ENCODE results near the gene IFRD2. TPM values are rescaled to one million over a fixed set of nuclear protein-coding genes. Genes with fewer than 3 reads are reported as not detected.
A peak's percentile ranks its signal among the peaks of the same experiment; 100 is the strongest.

IFRD2 gene
- total and polyA plus RNA-seq, 2 of the 13 experiments (the other 11 are each of a cell fraction or from before 2014, with no cell fraction given), result 32.8 to 96.1 TPM

DNA sequence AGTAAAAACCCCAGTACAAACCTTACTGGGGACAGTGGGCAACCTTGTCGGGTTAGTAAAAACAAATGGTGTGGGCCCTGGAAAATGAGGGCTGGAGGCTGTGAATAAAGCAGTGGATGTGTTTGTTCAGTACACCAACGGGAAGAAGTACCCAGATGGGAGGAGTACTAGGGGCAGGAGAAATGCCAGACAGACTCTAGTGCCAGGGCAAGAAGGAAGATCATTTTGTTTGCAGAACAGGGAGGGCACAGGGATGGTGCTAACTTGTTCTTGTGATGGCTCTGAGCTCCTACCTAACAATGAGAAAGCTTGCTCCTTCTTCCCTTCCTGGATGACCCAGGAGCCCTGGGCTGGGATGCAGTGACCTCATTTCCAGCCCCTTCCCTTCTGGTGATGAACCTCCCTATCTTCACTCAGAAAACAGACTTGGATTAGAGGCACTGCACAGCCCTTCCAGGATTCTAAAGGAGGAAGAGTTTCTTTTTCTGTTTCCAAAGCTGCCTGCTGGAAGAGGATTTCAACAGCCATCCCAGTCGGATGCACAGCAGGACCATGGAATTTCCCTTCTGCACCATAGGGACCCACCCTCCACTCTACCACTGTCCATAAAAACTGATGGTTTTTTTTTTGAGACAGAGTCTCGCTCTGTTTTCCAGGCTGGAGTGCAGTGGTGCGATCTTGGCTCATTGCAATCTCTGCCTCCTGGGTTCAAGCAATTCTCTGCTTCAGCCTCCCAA, 42.3 kb upstream of the IFRD2 start (continued):
- TF ChIP-seq, protein P1, sequence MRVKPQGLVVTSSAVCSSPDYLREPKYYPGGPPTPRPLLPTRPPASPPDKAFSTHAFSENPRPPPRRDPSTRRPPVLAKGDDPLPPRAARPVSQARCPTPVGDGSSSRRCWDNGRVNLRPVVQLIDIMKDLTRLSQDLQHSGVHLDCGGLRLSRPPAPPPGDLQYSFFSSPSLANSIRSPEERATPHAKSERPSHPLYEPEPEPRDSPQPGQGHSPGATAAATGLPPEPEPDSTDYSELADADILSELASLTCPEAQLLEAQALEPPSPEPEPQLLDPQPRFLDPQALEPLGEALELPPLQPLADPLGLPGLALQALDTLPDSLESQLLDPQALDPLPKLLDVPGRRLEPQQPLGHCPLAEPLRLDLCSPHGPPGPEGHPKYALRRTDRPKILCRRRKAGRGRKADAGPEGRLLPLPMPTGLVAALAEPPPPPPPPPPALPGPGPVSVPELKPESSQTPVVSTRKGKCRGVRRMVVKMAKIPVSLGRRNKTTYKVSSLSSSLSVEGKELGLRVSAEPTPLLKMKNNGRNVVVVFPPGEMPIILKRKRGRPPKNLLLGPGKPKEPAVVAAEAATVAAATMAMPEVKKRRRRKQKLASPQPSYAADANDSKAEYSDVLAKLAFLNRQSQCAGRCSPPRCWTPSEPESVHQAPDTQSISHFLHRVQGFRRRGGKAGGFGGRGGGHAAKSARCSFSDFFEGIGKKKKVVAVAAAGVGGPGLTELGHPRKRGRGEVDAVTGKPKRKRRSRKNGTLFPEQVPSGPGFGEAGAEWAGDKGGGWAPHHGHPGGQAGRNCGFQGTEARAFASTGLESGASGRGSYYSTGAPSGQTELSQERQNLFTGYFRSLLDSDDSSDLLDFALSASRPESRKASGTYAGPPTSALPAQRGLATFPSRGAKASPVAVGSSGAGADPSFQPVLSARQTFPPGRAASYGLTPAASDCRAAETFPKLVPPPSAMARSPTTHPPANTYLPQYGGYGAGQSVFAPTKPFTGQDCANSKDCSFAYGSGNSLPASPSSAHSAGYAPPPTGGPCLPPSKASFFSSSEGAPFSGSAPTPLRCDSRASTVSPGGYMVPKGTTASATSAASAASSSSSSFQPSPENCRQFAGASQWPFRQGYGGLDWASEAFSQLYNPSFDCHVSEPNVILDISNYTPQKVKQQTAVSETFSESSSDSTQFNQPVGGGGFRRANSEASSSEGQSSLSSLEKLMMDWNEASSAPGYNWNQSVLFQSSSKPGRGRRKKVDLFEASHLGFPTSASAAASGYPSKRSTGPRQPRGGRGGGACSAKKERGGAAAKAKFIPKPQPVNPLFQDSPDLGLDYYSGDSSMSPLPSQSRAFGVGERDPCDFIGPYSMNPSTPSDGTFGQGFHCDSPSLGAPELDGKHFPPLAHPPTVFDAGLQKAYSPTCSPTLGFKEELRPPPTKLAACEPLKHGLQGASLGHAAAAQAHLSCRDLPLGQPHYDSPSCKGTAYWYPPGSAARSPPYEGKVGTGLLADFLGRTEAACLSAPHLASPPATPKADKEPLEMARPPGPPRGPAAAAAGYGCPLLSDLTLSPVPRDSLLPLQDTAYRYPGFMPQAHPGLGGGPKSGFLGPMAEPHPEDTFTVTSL (CRISPR knock-in tag; IDR thresholded peaks at IDR 0.05; ENCODE audit: borderline replicate concordance), result no peak

DNA sequence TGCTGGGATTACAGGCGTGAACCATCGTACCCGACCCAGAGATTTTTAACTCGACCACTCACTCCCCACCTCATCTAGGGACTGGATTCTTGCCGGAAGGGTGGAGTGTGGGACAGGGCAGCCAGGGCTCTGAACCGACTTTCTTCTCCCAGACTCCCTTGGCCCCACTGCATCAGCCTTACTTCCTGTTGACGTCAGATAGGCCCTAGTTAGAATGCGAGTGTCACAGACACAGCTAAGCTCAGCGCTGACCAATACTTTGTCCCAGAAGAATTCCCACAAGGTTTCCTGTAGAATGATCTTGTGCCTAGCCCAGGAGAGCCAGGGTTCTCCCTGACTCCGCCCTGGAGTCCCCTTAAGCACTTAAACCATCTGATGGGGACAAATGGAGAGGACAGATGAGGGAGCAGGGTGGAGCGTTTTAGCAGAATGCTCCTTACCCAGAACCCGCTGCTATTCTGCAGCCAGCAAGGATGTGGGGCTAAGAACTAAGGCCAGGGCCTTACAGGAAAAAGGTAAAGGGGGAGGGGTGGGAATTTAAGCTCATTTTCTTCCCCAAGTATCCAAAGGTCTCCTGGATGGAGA, 41.6 kb upstream of the IFRD2 start:
- no peak for DNase-seq (ENCODE audit: low spot score)

More for the DNA sequence above, 41.6 kb upstream of the IFRD2 start:
- intact Hi-C loops (cut with micrococcal nuclease; ENCODE audit: unreplicated experiment) (no loop called here), in situ Hi-C loops (cut with HindIII; ENCODE audit: extremely low pct_ligation_motif_present, low pct_unique_long_range_greater_than_20kb) (no loop called here)
- Histone ChIP-seq H3K36me3 (replicated peaks in 1 of 2; ENCODE audit: control insufficient read depth in 1 of 2, insufficient read depth in 2 of 2, low read length in 2 of 2) (peaks cover 22 to 39% of the 10 kb centered on the region in 2 experiments), H4K20me1 (ENCODE audit: insufficient read depth, low read length) (peaks cover 12% of the 10 kb centered on the region), H3K79me2 (ENCODE audit: insufficient read depth, low read length) (peaks cover 46% of the 10 kb centered on the region), H2AFZ (ENCODE audit: low read length) (no peak overlapping the region), H3K9ac (ENCODE audit: insufficient read depth, low read depth, low read length) (peak overlapping the region; percentile 15; the same call in 1 of the 2 replicates), H3K4me3 (replicated peaks in 1 of 3; ENCODE audit: insufficient read depth in 1 of 3, low read depth in 2 of 3, low read length in 3 of 3) (no peak overlapping the region), H3K4me1 (ENCODE audit: insufficient read depth, low read length) (peaks cover 57% of the 10 kb centered on the region), H3K27me3 (ENCODE audit: control insufficient read depth in 1 of 2, insufficient read depth in 2 of 2, low read length in 2 of 2) (peaks cover 0 to 2% of the 10 kb centered on the region in 2 experiments; a peak in 1 of 5 replicates), H3K4me2 (ENCODE audit: low read depth, low read length) (peak overlapping the region; percentile 97), H3K9me3 (ENCODE audit: low read length) (no peaks in the 10 kb centered on the region), H3K27ac (ENCODE audit: extremely low read length, insufficient read depth, low read length) (peak overlapping the region; percentile 8)
- ChIA-PET POLR2A (interaction anchor here (4.7 kb wide), 1 partner anchor 10 kb away, joined by 58 read pairs; the partner anchor contains the start of gene HYAL2), CTCF (ENCODE audit: low intra/inter-chr PET ratio, low total read pairs) (no interaction called here)
- no TSS peak for BruUV-seq (replicated peaks)
- no peak for FAIRE-seq
- ATAC-seq, result no peak
- WGBS (ENCODE audit: low lambda C conversion rate), result 92% methylated on average over 8 of the region's 12 CpGs
- TF ChIP-seq, protein P2, sequence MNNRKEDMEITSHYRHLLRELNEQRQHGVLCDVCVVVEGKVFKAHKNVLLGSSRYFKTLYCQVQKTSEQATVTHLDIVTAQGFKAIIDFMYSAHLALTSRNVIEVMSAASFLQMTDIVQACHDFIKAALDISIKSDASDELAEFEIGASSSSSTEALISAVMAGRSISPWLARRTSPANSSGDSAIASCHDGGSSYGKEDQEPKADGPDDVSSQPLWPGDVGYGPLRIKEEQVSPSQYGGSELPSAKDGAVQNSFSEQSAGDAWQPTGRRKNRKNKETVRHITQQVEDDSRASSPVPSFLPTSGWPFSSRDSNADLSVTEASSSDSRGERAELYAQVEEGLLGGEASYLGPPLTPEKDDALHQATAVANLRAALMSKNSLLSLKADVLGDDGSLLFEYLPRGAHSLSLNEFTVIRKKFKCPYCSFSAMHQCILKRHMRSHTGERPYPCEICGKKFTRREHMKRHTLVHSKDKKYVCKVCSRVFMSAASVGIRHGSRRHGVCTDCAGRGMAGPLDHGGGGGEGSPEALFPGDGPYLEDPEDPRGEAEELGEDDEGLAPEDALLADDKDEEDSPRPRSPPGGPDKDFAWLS (CRISPR knock-in tag; IDR thresholded peaks at IDR 0.05; ENCODE audit: borderline replicate concordance), result no peak
- TF ChIP-seq ZNF224 (CRISPR knock-in tag; IDR thresholded peaks at IDR 0.05) (no peak), NR2F2 (IDR thresholded peaks at IDR 0.05; ENCODE audit: borderline replicate concordance, low read depth) (no peak)
- TF ChIP-seq, protein P3, sequence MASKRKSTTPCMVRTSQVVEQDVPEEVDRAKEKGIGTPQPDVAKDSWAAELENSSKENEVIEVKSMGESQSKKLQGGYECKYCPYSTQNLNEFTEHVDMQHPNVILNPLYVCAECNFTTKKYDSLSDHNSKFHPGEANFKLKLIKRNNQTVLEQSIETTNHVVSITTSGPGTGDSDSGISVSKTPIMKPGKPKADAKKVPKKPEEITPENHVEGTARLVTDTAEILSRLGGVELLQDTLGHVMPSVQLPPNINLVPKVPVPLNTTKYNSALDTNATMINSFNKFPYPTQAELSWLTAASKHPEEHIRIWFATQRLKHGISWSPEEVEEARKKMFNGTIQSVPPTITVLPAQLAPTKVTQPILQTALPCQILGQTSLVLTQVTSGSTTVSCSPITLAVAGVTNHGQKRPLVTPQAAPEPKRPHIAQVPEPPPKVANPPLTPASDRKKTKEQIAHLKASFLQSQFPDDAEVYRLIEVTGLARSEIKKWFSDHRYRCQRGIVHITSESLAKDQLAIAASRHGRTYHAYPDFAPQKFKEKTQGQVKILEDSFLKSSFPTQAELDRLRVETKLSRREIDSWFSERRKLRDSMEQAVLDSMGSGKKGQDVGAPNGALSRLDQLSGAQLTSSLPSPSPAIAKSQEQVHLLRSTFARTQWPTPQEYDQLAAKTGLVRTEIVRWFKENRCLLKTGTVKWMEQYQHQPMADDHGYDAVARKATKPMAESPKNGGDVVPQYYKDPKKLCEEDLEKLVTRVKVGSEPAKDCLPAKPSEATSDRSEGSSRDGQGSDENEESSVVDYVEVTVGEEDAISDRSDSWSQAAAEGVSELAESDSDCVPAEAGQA (IDR thresholded peaks at IDR 0.05; ENCODE audit: low read depth), result no peak
- TF ChIP-seq, protein P3 (CRISPR knock-in tag; IDR thresholded peaks at IDR 0.05; ENCODE audit: borderline replicate concordance), result no peak

Data from HepG2 (cell line).